Lower lobe of right lung (tissue), 2 donors: ENCODE data around the gene FAM180A. TPM values are rescaled to one million over a fixed set of nuclear protein-coding genes. Genes with fewer than 3 reads are reported as not detected.

Source experiments
- ATAC-seq, 2 donors: fragments of 200-7000 bp; cut with Tn5 transposase; one replicate each; pipeline ENCODE4 v1.9.1; 2020 to 2022; ENCODE audit warnings: mild to moderate bottlenecking in 2 of 2, moderate library complexity in 2 of 2
- DNase-seq: peaks from one replicate; pipeline ENCODE4 v3.0.0-alpha.2; 2020
- H3K27ac ChIP-seq: fragments of 200-600 bp; one replicate; pipeline ENCODE4 v1.8.0; 2022
- H3K27me3 ChIP-seq: fragments of 200-600 bp; one replicate; pipeline ENCODE4 v1.8.0; 2022; ENCODE audit warnings: low read depth
- H3K36me3 ChIP-seq: fragments of 200-600 bp; one replicate; pipeline ENCODE4 v1.8.0; 2022; ENCODE audit warnings: mild to moderate bottlenecking
- H3K4me1 ChIP-seq: fragments of 200-600 bp; one replicate; pipeline ENCODE4 v1.8.0; 2022
- H3K4me3 ChIP-seq: fragments of 200-600 bp; one replicate; pipeline ENCODE4 v1.8.0; 2022; ENCODE audit warnings: mild to moderate bottlenecking
- H3K9me3 ChIP-seq: fragments of 200-600 bp; one replicate; pipeline ENCODE4 v1.8.0; 2022
- intact Hi-C: fragments of 100-400 bp; cut with DNase I; formaldehyde crosslinking; loops from one replicate; pipeline ENCODE4 v1.11.0; 2022
- total RNA-seq: library from RNA; stranded (reverse); fragmentation: NEBNext Ultra II Directional; extraction: Animal tissue kit (Norgen Biotek cat#: 25700); gene quantifications from one replicate; pipeline ENCODE4 v1.2.1, GENCODE V29; 2021
- TF ChIP-seq, protein P1 (sequence below): fragments of 200-600 bp; IDR thresholded peaks from one replicate; pipeline ENCODE4 v1.8.0; 2022; ENCODE audit warnings: antibody characterized with exemption, mild to moderate bottlenecking
- donor health status: DM: no; HTN: yes; CAD: no; lungs with severe emphysema.

Gene FAM180A
- total RNA-seq, 1 donor from 2014 or later, result 3.0 TPM

GRCh38 chr7:135682191-135682590, 66.4 kb downstream of the FAM180A start:
- peak overlapping the region; percentile 1 for H3K27ac ChIP-seq

DNA sequence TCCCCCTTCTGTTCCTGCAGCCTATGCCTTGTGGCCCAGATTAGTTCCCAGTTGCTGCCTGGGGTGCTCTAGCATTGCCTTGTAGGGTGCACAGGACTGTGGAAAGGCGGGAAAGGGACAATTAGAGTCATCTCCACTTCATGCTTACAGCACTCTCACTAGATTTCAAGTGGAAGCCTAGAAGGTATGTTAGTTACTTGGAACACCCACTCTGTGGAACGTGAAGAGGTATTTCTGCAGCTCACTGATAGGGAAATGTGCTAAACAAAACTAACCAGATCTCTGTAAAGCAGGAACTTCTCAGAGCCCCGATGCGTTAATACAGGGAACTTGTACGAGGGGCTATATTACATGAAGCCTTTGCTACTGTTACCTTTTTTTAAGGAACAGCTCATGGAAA, 66.9 kb downstream of the FAM180A start:
- intact Hi-C loops, result no loop called here
- Histone ChIP-seq H3K27me3 (no peaks in the 10 kb centered on the region), H3K27ac (peak overlapping the region; percentile 1), H3K4me3 (no peak overlapping the region), H3K9me3 (no peaks in the 10 kb centered on the region), H3K4me1 (peaks cover 24% of the 10 kb centered on the region), H3K36me3 (peaks cover 10% of the 10 kb centered on the region)
- ATAC-seq (peak; percentile 64 to 76), DNase-seq (no peak)
- TF ChIP-seq, protein P1, sequence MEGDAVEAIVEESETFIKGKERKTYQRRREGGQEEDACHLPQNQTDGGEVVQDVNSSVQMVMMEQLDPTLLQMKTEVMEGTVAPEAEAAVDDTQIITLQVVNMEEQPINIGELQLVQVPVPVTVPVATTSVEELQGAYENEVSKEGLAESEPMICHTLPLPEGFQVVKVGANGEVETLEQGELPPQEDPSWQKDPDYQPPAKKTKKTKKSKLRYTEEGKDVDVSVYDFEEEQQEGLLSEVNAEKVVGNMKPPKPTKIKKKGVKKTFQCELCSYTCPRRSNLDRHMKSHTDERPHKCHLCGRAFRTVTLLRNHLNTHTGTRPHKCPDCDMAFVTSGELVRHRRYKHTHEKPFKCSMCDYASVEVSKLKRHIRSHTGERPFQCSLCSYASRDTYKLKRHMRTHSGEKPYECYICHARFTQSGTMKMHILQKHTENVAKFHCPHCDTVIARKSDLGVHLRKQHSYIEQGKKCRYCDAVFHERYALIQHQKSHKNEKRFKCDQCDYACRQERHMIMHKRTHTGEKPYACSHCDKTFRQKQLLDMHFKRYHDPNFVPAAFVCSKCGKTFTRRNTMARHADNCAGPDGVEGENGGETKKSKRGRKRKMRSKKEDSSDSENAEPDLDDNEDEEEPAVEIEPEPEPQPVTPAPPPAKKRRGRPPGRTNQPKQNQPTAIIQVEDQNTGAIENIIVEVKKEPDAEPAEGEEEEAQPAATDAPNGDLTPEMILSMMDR, result no peak

More at GRCh38 chr7:135682191-135682590, 66.4 kb downstream of the FAM180A start:
- H3K9me3 ChIP-seq, result no peaks in the 10 kb centered on the region
- H3K36me3 ChIP-seq, result peaks cover 10% of the 10 kb centered on the region
- DNase-seq (no peak), ATAC-seq (peak in 1 of 2 donors; percentile 6)
- TF ChIP-seq, protein P1, result no peak
- no peaks in the 10 kb centered on the region for H3K27me3 ChIP-seq
- no peak overlapping the region for H3K4me3 ChIP-seq
- peaks cover 24% of the 10 kb centered on the region for H3K4me1 ChIP-seq
- intact Hi-C loops, result no loop called here

Other genes with a start within 250 kb of the FAM180A start
- 28.0 TPM for gene CNOT4, start 238.7 kb downstream of the FAM180A start, total RNA-seq
- gene NUP205, start 190.9 kb downstream of the FAM180A start, total RNA-seq, result 40.2 TPM
- gene STMP1, start 86.3 kb downstream of the FAM180A start, total RNA-seq, result 24.3 TPM
- gene SLC13A4, start 20.6 kb downstream of the FAM180A start, total RNA-seq, result 0.27 TPM
- gene MTPN, start 228.5 kb upstream of the FAM180A start, total RNA-seq, result 144 TPM